Measurements from ENCODE around the gene PTPRC. TPM values are rescaled to one million over a fixed set of nuclear protein-coding genes. Genes with fewer than 3 reads are reported as not detected.

Gene PTPRC
- total RNA-seq, 2 experiments from 2014 or later: 475 to 499 TPM

- no peak for TF ChIP-seq CTCF (IDR thresholded peaks at IDR 0.05)
- Mint-ChIP-seq H3K4me3 (peak overlapping the region; percentile 86), H3K36me3 (ENCODE audit: low read depth) (peaks cover 58% of the 10 kb centered on the region), H3K27me3 (no peaks in the 10 kb centered on the region), H3K9me3 (peaks cover 7% of the 10 kb centered on the region), H3K4me1 (ENCODE audit: low read depth) (peaks cover 49% of the 10 kb centered on the region), H3K27ac (peak overlapping the region; percentile 97)
- ATAC-seq (no peak), DNase-seq (no peak)
- ChIA-PET POLR2A (interaction anchor here (0.6 to 8.9 kb wide), 7 partner anchors 8 to 107 kb away, joined by 3 to 118 read pairs (median 7); no protein-coding TSS in a partner anchor), CTCF (interaction anchor here (1.2 to 7.3 kb wide), 5 partner anchors 10 to 114 kb away, joined by 3 to 95 read pairs (median 4); no protein-coding TSS in a partner anchor)
- intact Hi-C loops (cut with micrococcal nuclease): loop anchor here (2.0 to 5.0 kb wide), 2 partner anchors 16 to 35 kb away; no protein-coding TSS in a partner anchor
These were observed 1.7 kb upstream of the PTPRC start for GRCh38 chr1:198637157-198637556.

GRCh38 chr1:198637916-198638437, 863 bp upstream of the PTPRC start:
- Mint-ChIP-seq H3K27ac (peak overlapping the region; percentile 97), H3K4me3 (peak overlapping the region; percentile 86), H3K9me3 (peaks cover 7% of the 10 kb centered on the region), H3K36me3 (ENCODE audit: low read depth) (peaks cover 60% of the 10 kb centered on the region), H3K27me3 (no peaks in the 10 kb centered on the region), H3K4me1 (ENCODE audit: low read depth) (peaks cover 45% of the 10 kb centered on the region)
- intact Hi-C loops (cut with micrococcal nuclease): loop anchor here (2.0 to 5.0 kb wide), 3 partner anchors 17 to 36 kb away; no protein-coding TSS in a partner anchor
- no peak for ATAC-seq
- ChIA-PET POLR2A (interaction anchor here (0.7 to 8.9 kb wide), 9 partner anchors 11 to 118 kb away, joined by 4 to 118 read pairs (median 5); no protein-coding TSS in a partner anchor), CTCF (interaction anchor here (1.2 to 7.3 kb wide), 4 partner anchors 12 to 43 kb away, joined by 3 to 95 read pairs (median 8); no protein-coding TSS in a partner anchor)
- DNase-seq: no peak
- TF ChIP-seq CTCF (IDR thresholded peaks at IDR 0.05): no peak

GRCh38 chr1:198638441-198638840, 399 bp upstream of the PTPRC start:
- Mint-ChIP-seq H3K4me3 (peak overlapping the region; percentile 86), H3K27ac (peak overlapping the region; percentile 97), H3K36me3 (ENCODE audit: low read depth) (peaks cover 60% of the 10 kb centered on the region), H3K9me3 (peaks cover 2% of the 10 kb centered on the region), H3K27me3 (no peaks in the 10 kb centered on the region), H3K4me1 (ENCODE audit: low read depth) (peaks cover 40% of the 10 kb centered on the region)
- no peak for TF ChIP-seq CTCF (IDR thresholded peaks at IDR 0.05)
- DNase-seq (no peak), ATAC-seq (no peak)
- ChIA-PET CTCF (interaction anchor here (1.1 to 7.3 kb wide), 5 partner anchors 10 to 43 kb away, joined by 3 to 95 read pairs (median 7); no protein-coding TSS in a partner anchor), POLR2A (interaction anchor here (0.8 to 8.9 kb wide), 9 partner anchors 11 to 43 kb away, joined by 4 to 118 read pairs (median 5); no protein-coding TSS in a partner anchor)
- intact Hi-C loops (cut with micrococcal nuclease): loop anchor here (2.0 to 5.0 kb wide), 2 partner anchors 18 to 36 kb away; no protein-coding TSS in a partner anchor

- intact Hi-C loops (cut with micrococcal nuclease): loop anchor here (2.0 to 5.0 kb wide), 2 partner anchors 17 to 37 kb away; no protein-coding TSS in a partner anchor
- ChIA-PET POLR2A (interaction anchor here (0.9 to 8.9 kb wide), 15 partner anchors 9 to 297 kb away, joined by 3 to 118 read pairs (median 7); no protein-coding TSS in a partner anchor), CTCF (interaction anchor here (0.9 to 7.3 kb wide), 6 partner anchors 9 to 41 kb away, joined by 3 to 95 read pairs (median 3); no protein-coding TSS in a partner anchor)
- TF ChIP-seq CTCF (IDR thresholded peaks at IDR 0.05): no peak
- Mint-ChIP-seq H3K4me3 (peak overlapping the region; percentile 86), H3K9me3 (no peaks in the 10 kb centered on the region), H3K4me1 (ENCODE audit: low read depth) (peaks cover 34% of the 10 kb centered on the region), H3K27me3 (no peaks in the 10 kb centered on the region), H3K27ac (peak overlapping the region; percentile 97), H3K36me3 (ENCODE audit: low read depth) (peaks cover 61% of the 10 kb centered on the region)
- DNase-seq (no peak), ATAC-seq (no peak)
These were observed 867 bp downstream of the PTPRC start for GRCh38 chr1:198639671-198640143.

Measured in activated CD8-positive, alpha-beta T cell treated with anti-CD3 and anti-CD28 coated beads for 36 hours (primary cell).